ENCODE results near the gene TPI1. TPM values are rescaled to one million over a fixed set of nuclear protein-coding genes. Genes with fewer than 3 reads are reported as not detected.
"Not testable (repeated sequence)": the region's sequence is repeated elsewhere in the genome, so short reads cannot be mapped to it uniquely, and the experiment has no call there.

Gene TPI1
- total RNA-seq, 4 donors from 2014 or later: 189 to 346 (median 282) TPM

- H3K36me3 ChIP-seq: peaks cover 0 to 64% (median 2%) of the 10 kb centered on the region in 3 donors
- H3K9me3 ChIP-seq: no peaks in the 10 kb centered on the region
- WGBS, 2 donors: 0% methylated on average over 16 to 27 of the region's 33 CpGs
- peak in 1 of 2 donors; percentile 71 for DNase-seq (ENCODE audit: low spot score in 2 of 2)
- H3K4me3 ChIP-seq: peak overlapping the region; percentile 76 to 96 (median 94)
- TF ChIP-seq CTCF (IDR thresholded peaks at IDR 0.05) (no peak), POLR2A (IDR thresholded peaks at IDR 0.05) (no peak), EP300 (IDR thresholded peaks at IDR 0.05) (no peak)
- no peaks in the 10 kb centered on the region for H3K27me3 ChIP-seq
- peak overlapping the region; percentile 77 to 98 (median 96) for H3K27ac ChIP-seq
- H3K4me1 ChIP-seq: peaks cover 0 to 49% (median 29%) of the 10 kb centered on the region in 4 donors
These were observed 365 bp upstream of the TPI1 start for GRCh38 chr12:6866920-6867412.

GRCh38 chr12:6868211-6869048 lies 1.1 kb downstream of the TPI1 start:
- H3K4me1 ChIP-seq: peaks cover 0 to 52% (median 32%) of the 10 kb centered on the region in 4 donors
- H3K9me3 ChIP-seq: no peaks in the 10 kb centered on the region
- H3K36me3 ChIP-seq: peaks cover 0 to 50% (median 0%) of the 10 kb centered on the region in 3 donors
- no peaks in the 10 kb centered on the region for H3K27me3 ChIP-seq
- H3K27ac ChIP-seq: peak overlapping the region; percentile 77 to 98 (median 96)
- DNase-seq (ENCODE audit: low spot score in 2 of 2): no peak
- no peak for TF ChIP-seq CTCF (IDR thresholded peaks at IDR 0.05)
- TF ChIP-seq POLR2A (IDR thresholded peaks at IDR 0.05): no peak
- TF ChIP-seq EP300 (IDR thresholded peaks at IDR 0.05): no peak
- H3K4me3 ChIP-seq: peak overlapping the region; percentile 76 to 96 (median 94)
- 5 to 7% methylated on average over 17 to 22 of the region's 22 CpGs for WGBS, 2 donors

- no peak for TF ChIP-seq EP300 (IDR thresholded peaks at IDR 0.05)
- TF ChIP-seq CTCF (IDR thresholded peaks at IDR 0.05): peak; percentile 84 to 95 (median 88)
- no peak for TF ChIP-seq POLR2A (IDR thresholded peaks at IDR 0.05)
- 29 to 34% methylated on average over 12 of the region's 12 CpGs for WGBS, 2 donors
- no peaks in the 10 kb centered on the region for H3K27me3 ChIP-seq
- DNase-seq (ENCODE audit: low spot score in 2 of 2): peak; percentile 69 to 88
- peaks cover 0 to 60% (median 32%) of the 10 kb centered on the region in 4 donors for H3K4me1 ChIP-seq
- peaks cover 0 to 41% (median 0%) of the 10 kb centered on the region in 3 donors for H3K36me3 ChIP-seq
- peak overlapping the region in 3 of 4 donors; percentile 94 to 98 (median 97) for H3K27ac ChIP-seq
- peak overlapping the region in 1 of 4 donors; percentile 76 for H3K4me3 ChIP-seq
- H3K9me3 ChIP-seq: no peaks in the 10 kb centered on the region
These were observed 2.0 kb downstream of the TPI1 start for GRCh38 chr12:6869049-6870021.

GRCh38 chr12:6870304-6870703 lies 3.0 kb downstream of the TPI1 start:
- DNase-seq (ENCODE audit: low spot score in 2 of 2); H3K27me3 ChIP-seq; H3K4me3 ChIP-seq; H3K9me3 ChIP-seq: not testable (repeated sequence)
- WGBS, 2 donors: 71 to 73% methylated on average over 4 of the region's 4 CpGs
- peaks cover 0 to 65% (median 32%) of the 10 kb centered on the region in 4 donors for H3K4me1 ChIP-seq
- peak overlapping the region in 1 of 4 donors; percentile 94 for H3K27ac ChIP-seq
- peaks cover 0 to 31% (median 0%) of the 10 kb centered on the region in 3 donors for H3K36me3 ChIP-seq
